ENCODE measurements around the gene TMEM132D. TPM values are rescaled to one million over a fixed set of nuclear protein-coding genes. Genes with fewer than 3 reads are reported as not detected.

TMEM132D gene
- total and polyA plus RNA-seq, 4 donors: 0.01 to 0.14 (median 0.08) TPM

DNA sequence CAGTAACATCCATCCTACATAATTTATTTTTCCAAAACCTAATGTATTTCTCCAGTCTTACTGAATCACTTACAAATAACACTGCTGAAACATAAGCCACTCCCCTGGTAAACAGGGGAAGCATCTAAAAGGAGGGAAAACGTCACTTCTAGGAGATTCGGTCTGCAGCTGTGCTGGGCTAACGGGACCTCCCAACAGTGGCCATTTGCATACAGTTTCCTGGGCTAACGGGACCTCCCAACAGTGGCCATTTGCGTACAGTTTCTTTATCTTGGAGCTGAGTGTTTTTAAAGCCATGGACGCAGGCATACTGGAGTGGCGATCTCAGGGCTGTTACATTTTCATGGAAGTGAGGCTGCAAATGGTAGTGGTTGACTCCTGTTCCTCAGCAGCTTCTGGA is 242.9 kb downstream of the TMEM132D start:
- H3K27ac ChIP-seq (ENCODE audit: low read depth in 1 of 2, low read length in 2 of 2): no peak overlapping the region
- H3K4me3 ChIP-seq (ENCODE audit: low read depth in 1 of 3, low read length in 3 of 3): no peak overlapping the region
- TF ChIP-seq, protein P1, sequence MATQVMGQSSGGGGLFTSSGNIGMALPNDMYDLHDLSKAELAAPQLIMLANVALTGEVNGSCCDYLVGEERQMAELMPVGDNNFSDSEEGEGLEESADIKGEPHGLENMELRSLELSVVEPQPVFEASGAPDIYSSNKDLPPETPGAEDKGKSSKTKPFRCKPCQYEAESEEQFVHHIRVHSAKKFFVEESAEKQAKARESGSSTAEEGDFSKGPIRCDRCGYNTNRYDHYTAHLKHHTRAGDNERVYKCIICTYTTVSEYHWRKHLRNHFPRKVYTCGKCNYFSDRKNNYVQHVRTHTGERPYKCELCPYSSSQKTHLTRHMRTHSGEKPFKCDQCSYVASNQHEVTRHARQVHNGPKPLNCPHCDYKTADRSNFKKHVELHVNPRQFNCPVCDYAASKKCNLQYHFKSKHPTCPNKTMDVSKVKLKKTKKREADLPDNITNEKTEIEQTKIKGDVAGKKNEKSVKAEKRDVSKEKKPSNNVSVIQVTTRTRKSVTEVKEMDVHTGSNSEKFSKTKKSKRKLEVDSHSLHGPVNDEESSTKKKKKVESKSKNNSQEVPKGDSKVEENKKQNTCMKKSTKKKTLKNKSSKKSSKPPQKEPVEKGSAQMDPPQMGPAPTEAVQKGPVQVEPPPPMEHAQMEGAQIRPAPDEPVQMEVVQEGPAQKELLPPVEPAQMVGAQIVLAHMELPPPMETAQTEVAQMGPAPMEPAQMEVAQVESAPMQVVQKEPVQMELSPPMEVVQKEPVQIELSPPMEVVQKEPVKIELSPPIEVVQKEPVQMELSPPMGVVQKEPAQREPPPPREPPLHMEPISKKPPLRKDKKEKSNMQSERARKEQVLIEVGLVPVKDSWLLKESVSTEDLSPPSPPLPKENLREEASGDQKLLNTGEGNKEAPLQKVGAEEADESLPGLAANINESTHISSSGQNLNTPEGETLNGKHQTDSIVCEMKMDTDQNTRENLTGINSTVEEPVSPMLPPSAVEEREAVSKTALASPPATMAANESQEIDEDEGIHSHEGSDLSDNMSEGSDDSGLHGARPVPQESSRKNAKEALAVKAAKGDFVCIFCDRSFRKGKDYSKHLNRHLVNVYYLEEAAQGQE (IDR thresholded peaks at IDR 0.05): no peak
- TF ChIP-seq EGR1 (IDR thresholded peaks at IDR 0.05; ENCODE audit: low read depth in 2 of 2): no peak
- no peak for TF ChIP-seq RXRA (IDR thresholded peaks at IDR 0.05)
- TF ChIP-seq SP1 (IDR thresholded peaks at IDR 0.05): no peak
- TF ChIP-seq, protein P2, sequence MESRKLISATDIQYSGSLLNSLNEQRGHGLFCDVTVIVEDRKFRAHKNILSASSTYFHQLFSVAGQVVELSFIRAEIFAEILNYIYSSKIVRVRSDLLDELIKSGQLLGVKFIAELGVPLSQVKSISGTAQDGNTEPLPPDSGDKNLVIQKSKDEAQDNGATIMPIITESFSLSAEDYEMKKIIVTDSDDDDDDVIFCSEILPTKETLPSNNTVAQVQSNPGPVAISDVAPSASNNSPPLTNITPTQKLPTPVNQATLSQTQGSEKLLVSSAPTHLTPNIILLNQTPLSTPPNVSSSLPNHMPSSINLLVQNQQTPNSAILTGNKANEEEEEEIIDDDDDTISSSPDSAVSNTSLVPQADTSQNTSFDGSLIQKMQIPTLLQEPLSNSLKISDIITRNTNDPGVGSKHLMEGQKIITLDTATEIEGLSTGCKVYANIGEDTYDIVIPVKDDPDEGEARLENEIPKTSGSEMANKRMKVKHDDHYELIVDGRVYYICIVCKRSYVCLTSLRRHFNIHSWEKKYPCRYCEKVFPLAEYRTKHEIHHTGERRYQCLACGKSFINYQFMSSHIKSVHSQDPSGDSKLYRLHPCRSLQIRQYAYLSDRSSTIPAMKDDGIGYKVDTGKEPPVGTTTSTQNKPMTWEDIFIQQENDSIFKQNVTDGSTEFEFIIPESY (IDR thresholded peaks at IDR 0.05): no peak
- no peak for TF ChIP-seq FOXA2 (IDR thresholded peaks at IDR 0.05)
- TF ChIP-seq GABPA (IDR thresholded peaks at IDR 0.05 in 1 of 2, conservative IDR thresholded peaks at IDR 0.05 in 1 of 2): no peak
- TF ChIP-seq YY1 (IDR thresholded peaks at IDR 0.05): no peak
- TF ChIP-seq, protein P3, sequence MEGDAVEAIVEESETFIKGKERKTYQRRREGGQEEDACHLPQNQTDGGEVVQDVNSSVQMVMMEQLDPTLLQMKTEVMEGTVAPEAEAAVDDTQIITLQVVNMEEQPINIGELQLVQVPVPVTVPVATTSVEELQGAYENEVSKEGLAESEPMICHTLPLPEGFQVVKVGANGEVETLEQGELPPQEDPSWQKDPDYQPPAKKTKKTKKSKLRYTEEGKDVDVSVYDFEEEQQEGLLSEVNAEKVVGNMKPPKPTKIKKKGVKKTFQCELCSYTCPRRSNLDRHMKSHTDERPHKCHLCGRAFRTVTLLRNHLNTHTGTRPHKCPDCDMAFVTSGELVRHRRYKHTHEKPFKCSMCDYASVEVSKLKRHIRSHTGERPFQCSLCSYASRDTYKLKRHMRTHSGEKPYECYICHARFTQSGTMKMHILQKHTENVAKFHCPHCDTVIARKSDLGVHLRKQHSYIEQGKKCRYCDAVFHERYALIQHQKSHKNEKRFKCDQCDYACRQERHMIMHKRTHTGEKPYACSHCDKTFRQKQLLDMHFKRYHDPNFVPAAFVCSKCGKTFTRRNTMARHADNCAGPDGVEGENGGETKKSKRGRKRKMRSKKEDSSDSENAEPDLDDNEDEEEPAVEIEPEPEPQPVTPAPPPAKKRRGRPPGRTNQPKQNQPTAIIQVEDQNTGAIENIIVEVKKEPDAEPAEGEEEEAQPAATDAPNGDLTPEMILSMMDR (IDR thresholded peaks at IDR 0.05; ENCODE audit: low read depth, low read length, missing input control): no peak
- TF ChIP-seq HNF4G (IDR thresholded peaks at IDR 0.05): no peak
- TF ChIP-seq JUND (IDR thresholded peaks at IDR 0.05): no peak
- TF ChIP-seq RAD21 (IDR thresholded peaks at IDR 0.05): no peak
- TF ChIP-seq FOXA1 (IDR thresholded peaks at IDR 0.05): no peak
- no peak for TF ChIP-seq TAF1 (conservative IDR thresholded peaks at IDR 0.05)
- TF ChIP-seq, protein P4, sequence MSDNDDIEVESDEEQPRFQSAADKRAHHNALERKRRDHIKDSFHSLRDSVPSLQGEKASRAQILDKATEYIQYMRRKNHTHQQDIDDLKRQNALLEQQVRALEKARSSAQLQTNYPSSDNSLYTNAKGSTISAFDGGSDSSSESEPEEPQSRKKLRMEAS (IDR thresholded peaks at IDR 0.05): no peak
- no peak for TF ChIP-seq NR2F2 (IDR thresholded peaks at IDR 0.05)
- 48% methylated on average over 7 of the region's 7 CpGs for whole genome bisulfite sequencing
- H3K27me3 ChIP-seq (ENCODE audit: control insufficient read depth in 4 of 4, insufficient read depth in 4 of 4, low read length in 3 of 4): no peaks in the 10 kb centered on the region
- no peaks in the 10 kb centered on the region for H3K4me1 ChIP-seq (ENCODE audit: control insufficient read depth in 4 of 4, insufficient read depth in 4 of 4, low read length in 3 of 4)
- no peaks in the 10 kb centered on the region for H3K36me3 ChIP-seq (ENCODE audit: control insufficient read depth in 4 of 4, insufficient read depth in 3 of 4, low read depth in 1 of 4, low read length in 3 of 4)
- no peak for DNase-seq (ENCODE audit: low spot score)
- H3K9ac ChIP-seq (ENCODE audit: low read depth in 1 of 2, low read length in 2 of 2): no peak overlapping the region
- peaks cover 0 to 2% (median 0%) of the 10 kb centered on the region in 4 donors for H3K9me3 ChIP-seq (ENCODE audit: control insufficient read depth in 4 of 4, low read length in 3 of 4)

DNA sequence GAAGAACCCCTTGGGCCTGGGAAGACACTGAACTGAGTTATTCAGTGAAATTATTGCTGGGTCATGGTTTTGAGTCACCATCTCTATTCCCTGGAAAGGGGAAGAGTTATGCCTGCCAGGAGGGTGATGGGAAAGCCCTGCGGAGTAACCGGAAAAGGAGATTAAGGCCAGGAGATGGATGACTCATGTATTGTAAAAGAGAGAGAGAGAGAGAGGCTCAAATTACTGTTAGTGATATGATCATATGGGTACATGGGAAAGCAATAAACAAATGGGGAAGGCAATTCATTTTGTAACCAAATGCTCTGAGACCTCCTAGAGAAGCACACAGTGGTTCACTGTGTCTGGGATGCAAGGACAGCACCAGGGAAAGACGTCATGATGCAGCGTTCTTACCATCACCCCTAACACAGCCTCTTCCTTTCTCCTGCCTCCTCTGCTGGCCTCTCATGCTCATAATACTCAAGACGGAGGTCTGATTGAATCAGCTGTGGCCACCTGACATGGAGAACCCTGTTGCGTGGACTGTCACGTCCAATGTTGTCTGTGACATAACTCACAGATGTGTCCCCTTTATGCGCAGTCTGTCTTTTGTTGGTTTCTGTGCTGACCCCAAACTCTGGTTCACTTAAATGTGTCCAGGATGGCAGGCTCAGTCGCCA is 243.7 kb downstream of the TMEM132D start:
- Histone ChIP-seq H3K27me3 (ENCODE audit: control insufficient read depth in 4 of 4, insufficient read depth in 4 of 4, low read length in 3 of 4) (no peaks in the 10 kb centered on the region), H3K4me1 (ENCODE audit: control insufficient read depth in 4 of 4, insufficient read depth in 4 of 4, low read length in 3 of 4) (no peaks in the 10 kb centered on the region), H3K27ac (ENCODE audit: low read depth in 1 of 2, low read length in 2 of 2) (no peak overlapping the region), H3K9ac (ENCODE audit: low read depth in 1 of 2, low read length in 2 of 2) (no peak overlapping the region), H3K36me3 (ENCODE audit: control insufficient read depth in 4 of 4, insufficient read depth in 3 of 4, low read depth in 1 of 4, low read length in 3 of 4) (no peaks in the 10 kb centered on the region), H3K9me3 (ENCODE audit: control insufficient read depth in 4 of 4, low read length in 3 of 4) (peaks cover 0 to 2% (median 0%) of the 10 kb centered on the region in 4 donors), H3K4me3 (ENCODE audit: low read depth in 1 of 3, low read length in 3 of 3) (no peak overlapping the region)
- WGBS: 77% methylated on average over 9 of the region's 9 CpGs
- TF ChIP-seq YY1 (IDR thresholded peaks at IDR 0.05) (no peak), RAD21 (IDR thresholded peaks at IDR 0.05) (no peak), JUND (IDR thresholded peaks at IDR 0.05) (no peak), SP1 (IDR thresholded peaks at IDR 0.05) (no peak), FOXA2 (IDR thresholded peaks at IDR 0.05) (no peak)
- DNase-seq (ENCODE audit: low spot score): no peak

Measured in liver (tissue), 9 donors.